Embryonic facial prominence (tissue), 1 donor: Measurements from ENCODE around the gene PAFAH2.

Experiments used
- DNase-seq: peaks from one replicate; pipeline ENCODE4 v3.0.0-alpha.2; 2016; ENCODE audit errors: extremely low spot score

PAFAH2 gene

GRCh38 chr1:25997828-25998761, at the start of gene PAFAH2:
Gene PAFAH2 (minus strand): TSS chr1:25998063. CDS start chr1:25990816, 7,247 bp downstream.
- peak; percentile 99 for DNase-seq

DNA sequence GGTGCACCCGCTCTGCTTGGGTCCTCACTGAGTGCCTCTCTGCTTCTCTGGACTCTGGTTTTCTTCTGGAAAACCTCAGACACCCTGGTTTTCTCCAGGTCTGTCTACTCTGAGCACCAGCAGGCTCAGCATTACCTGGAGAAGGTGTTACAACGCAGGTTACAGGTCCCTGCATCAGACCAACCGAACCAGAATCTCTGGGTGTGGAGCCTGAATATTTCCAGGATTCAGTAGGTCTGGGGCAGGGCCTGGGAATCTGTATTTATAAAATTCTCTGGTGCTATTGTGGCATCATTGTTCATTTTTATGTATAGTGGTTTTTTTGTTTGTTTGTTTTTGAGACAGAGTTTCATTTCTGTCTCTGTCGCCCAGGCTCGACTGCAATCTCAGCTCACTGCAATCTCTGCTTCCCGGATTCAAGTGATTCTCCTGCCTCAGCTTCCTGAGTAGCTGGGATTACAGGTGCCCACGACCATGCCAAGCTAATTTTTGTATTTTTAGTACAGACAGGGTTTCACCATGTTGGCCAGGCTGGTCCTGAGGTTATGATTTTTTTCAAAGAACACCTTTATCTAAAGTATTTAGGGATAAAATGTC, 49.5 kb upstream of the PAFAH2 start:
- DNase-seq = no peak

GRCh38 chr1:26046246-26047095, 48.6 kb upstream of the PAFAH2 start:
- DNase-seq = no peak

DNA sequence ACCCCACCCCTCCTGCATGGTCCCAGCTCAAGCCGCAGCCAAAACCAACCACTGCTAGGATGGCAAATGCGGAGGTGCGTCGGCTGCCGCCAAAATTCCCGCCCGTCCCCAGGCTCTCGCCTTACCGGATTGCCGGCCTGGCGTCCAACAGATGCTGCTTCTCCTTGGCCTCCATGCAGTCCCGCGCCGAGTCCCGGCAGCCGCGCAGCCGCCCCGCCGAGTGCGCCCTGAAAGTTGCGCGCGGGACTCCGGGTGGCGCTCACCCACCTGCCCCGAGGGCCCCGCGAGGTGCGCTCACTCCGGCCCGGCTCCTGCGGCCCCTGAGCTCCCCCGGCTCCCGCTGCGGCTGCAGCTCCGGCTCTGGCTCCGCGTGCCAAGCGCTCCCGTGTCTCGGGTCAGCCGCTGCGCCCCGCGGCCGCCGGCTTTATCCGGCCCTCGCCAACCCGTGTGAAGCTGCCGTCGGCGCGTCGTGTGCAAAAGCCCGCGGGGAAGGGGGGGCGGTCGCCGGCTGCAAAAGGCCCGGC, 47.9 kb upstream of the PAFAH2 start, which contains the start of gene SLC30A2:
Gene SLC30A2, minus strand, starts transcription at position 397 of the 524 bp plus-strand sequence. Its CDS starts 222 bp downstream, at position 175.
- no peak for DNase-seq

- no peak for DNase-seq
Measured at GRCh38 chr1:26044971-26045721, 47.3 kb upstream of the PAFAH2 start.

DNA sequence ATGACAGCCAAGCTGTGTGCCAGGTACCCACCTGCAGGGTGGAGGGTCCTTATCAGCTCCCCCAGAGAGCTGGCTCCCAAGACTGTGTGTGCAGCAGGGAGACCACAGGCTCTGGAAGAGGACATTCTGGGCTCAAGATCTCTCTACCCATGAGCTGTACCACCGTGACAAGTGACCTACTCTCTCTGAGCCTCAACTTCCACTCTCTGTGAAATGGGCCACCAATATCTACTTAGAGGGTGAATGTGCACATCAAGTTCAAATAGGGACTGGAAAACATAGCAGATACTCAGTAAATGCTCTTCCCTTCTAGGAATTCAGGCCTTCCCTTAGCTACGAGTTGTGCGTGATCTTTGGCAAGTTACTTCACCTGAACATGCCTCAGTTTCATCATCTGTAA, 46.6 kb upstream of the PAFAH2 start:
- no peak for DNase-seq

DNA sequence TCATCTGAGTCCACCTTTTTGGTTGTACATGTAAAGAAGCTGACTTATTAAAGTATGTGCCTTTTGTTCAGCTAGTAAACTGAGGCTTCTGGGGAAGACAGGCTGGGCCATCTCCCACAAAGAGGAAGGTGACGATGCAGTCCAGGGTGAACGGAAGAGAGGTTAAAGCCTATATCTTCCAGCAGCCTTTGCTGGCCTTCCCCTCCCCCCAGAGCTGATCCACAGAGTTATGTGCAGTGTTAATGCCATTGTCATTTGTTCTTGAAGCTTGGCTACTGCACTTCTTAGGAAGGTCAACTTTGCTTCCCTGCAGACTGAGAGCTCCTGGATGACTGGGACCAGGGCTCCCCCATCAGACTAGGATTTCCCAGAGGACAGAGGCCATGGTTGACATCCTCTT, 45.9 kb upstream of the PAFAH2 start:
- no peak for DNase-seq

GRCh38 chr1:26041978-26042377, 44.1 kb upstream of the PAFAH2 start:
- no peak for DNase-seq

GRCh38 chr1:26041401-26041800, 43.5 kb upstream of the PAFAH2 start:
- DNase-seq = no peak

DNA sequence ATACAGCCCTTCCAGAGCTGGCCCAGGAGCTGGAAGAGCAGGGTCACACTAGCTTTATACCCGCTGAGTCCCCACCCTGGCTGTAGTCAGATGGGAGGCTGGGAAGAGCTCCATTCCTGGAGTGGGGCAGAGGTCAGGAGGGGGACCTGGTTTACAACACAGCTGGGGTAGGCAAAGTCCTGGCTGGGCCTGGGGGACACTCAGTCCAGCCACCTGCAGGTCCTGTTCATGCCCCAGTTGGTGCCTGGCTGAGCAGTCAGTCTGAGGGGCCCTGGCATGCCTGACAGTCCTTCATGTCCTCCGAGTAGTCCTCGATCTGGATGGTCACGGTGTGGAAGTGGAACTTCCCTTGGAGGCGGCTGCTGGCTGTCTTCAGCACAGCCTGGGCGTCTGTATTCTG, 41.0 kb upstream of the PAFAH2 start:
- DNase-seq = no peak

DNA sequence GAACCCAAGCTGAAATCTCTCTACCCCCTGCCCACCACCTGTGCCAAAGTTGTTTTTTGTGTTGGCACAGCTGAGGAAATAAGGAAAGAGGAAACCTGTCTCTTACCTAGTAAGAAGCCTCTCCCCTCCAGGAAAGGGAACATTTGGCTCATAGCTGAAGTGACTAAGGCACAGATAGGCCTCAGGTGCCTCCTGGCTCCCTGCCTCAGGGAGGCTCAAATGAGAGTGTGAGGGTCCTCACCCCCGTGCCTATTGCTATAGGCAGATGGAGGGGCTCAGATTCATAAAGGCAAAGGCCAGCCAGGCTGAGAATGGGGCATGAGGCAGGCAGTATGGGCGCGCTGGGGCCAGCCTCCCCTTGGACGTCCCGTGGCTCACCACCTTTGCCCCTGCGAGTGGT, 40.6 kb upstream of the PAFAH2 start:
- DNase-seq = no peak

- no peak for DNase-seq
Measured at GRCh38 chr1:26037904-26038303, 40.0 kb upstream of the PAFAH2 start.

GRCh38 chr1:26036756-26037281, 39.0 kb upstream of the PAFAH2 start:
- DNase-seq = no peak

DNA sequence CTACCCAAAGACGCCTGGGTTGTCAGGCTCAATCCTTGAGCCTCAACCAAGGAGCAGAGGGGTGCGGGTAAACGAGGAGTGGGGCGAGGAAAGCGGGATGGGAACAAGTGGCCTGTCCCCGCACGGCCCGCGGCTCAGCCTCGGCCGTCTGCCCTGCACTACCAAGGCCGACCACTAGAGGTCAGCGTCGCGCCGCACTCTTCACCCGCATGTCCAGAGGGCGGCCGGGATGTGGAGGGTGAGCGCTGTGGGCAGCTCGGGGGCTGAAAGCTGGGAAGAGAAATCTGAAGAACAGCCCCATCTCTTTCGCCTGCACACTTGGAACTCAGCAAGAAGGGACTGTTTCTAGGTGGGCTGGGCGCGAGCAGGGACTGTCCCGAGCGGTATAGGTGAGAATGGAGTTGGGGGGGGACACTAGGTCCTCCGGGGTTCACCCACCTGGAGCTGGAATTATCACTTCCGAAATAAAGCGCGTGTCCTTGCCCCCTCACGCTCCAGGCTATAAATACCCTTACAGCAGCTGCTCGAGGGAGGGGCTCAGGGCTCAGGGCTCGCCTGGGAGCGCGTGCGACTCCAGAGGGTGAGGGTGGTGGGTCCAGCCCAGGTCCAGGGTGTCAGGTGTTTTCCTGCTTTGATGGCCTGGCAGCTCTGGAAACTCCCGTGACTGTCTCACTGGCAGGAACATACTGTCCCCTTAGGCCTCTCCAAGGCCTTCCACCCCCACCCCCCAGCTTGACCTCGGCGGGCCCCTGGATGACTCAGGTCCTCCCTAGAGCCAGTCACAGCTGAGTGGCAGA, 38.3 kb upstream of the PAFAH2 start:
- no peak for DNase-seq

DNA sequence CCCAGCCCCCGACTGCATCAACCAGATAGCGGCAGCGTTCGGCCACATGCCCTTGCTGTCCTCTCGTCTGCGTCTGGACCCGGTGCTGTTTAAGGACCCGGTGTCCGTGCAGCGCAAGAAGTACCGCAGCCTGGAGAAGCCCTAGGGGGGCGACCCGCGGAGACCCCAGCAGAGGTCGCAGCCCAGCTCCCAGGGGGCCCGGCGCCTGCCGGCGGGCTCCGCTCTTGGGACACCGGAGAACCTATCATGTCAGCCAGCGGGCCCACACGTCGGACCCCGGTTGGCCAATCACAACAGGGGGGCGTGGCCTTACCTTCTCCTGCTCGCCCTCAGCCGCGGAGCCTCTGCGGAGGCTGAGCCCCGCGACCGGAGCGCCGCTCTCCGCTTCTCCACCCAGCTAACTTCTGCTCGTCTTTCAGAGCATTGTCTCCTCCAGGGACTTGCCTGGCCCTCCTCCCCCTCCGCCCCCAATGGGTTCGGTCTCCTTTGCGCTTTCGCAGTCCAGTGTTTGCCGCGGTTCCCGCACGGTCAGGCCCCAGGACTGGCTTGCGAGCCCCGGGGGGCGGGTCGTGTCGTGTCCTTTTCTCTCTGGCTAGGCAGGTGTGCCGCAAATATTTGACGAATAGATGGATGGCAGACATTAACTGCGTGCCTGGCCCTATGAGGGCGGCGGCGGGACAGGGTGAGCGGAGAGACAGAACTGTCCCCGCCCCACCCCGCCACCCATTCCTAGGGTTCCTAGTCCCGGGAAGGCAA, 37.5 kb upstream of the PAFAH2 start:
- DNase-seq = peak; percentile 74

DNA sequence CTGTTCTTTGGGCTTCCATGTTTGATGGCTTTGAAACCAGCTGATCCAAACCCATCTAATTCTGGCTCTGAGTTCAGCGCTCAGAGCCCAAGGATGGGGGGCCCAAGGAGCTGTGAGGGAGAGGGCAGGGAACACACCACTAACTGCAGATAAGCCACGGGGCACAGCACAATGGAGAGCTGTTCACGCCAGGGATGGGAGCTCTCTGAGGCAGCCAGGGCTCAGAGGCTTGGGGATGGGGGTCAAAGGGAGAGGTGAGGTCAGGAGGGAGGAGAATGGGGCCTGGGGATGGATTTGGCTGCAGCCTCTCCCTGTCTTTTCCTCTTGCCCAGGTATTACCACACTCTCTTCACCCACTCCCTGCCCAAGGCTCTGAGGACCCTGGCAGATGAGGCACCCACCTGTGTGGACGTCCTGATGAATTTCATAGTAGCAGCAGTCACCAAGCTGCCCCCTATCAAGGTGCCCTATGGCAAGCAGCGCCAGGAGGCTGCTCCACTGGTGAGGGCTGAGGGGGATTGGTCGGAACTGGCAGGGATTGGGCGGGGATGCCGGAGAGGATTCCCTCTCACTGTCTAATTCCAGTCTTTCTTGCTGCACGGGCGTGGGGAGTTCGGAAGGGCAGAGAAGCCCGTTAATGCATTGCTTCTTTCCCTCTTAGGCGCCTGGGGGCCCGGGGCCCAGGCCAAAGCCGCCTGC, 36.8 kb upstream of the PAFAH2 start:
- no peak for DNase-seq

- DNase-seq = no peak
Measured at GRCh38 chr1:26032656-26033357, 34.9 kb upstream of the PAFAH2 start.

DNA sequence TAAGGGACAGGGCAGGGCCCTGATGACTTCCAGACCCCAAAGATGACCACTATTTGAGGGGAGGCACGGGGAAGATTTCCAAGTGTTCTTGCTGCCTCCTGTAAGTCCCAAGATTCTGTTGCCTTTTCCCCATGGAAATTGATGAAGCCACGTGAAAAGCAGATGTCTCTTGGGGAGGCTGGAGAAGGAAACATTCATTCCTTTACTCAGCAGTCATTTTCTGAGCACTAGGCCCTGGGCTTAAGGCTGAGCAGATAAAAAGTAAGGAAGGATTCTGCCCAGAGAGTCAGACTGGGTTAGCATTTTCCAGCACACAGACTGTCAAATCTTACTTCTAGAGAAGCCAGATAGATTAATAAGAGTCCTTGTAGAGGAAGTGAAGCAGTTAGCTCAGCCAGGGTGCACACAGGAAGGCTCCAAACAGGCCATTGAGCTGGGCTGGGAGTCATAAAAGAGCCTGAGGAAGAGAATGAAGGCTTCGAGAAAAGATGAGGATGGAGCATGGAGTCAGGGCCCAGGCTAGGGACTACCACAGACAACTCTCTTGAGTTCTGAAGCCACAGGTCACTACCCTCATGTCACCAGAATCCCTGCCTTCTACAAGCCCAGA, 33.9 kb upstream of the PAFAH2 start:
- DNase-seq = no peak
